ENCODE measurements around the gene ABCA1. TPM values are rescaled to one million over a fixed set of nuclear protein-coding genes. Genes with fewer than 3 reads are reported as not detected.
"Not testable (repeated sequence)": the region's sequence is repeated elsewhere in the genome, so short reads cannot be mapped to it uniquely, and the experiment has no call there.

Gene ABCA1
- total RNA-seq, 2 donors from 2014 or later, result 7.9 to 19.2 TPM

- H3K4me1 ChIP-seq, result no peaks in the 10 kb centered on the region
- TF ChIP-seq CTCF (IDR thresholded peaks at IDR 0.05), result no peak
- DNase-seq (ENCODE audit: low spot score), result no peak
- no peak overlapping the region for H3K4me3 ChIP-seq
- no peaks in the 10 kb centered on the region for H3K27me3 ChIP-seq
- no peak overlapping the region for H3K27ac ChIP-seq
- H3K36me3 ChIP-seq, result no peaks in the 10 kb centered on the region
- H3K9me3 ChIP-seq, result no peaks in the 10 kb centered on the region
Observed at GRCh38 chr9:104963076-104963475, 35.1 kb upstream of the ABCA1 start.

GRCh38 chr9:104961701-104962359 lies 33.9 kb upstream of the ABCA1 start:
- DNase-seq (ENCODE audit: low spot score), result no peak
- Histone ChIP-seq H3K27me3 (no peaks in the 10 kb centered on the region), H3K36me3 (no peaks in the 10 kb centered on the region), H3K4me1 (no peaks in the 10 kb centered on the region), H3K9me3 (no peaks in the 10 kb centered on the region), H3K4me3 (no peak overlapping the region), H3K27ac (no peak overlapping the region)
- no peak for TF ChIP-seq CTCF (IDR thresholded peaks at IDR 0.05)

- TF ChIP-seq CTCF (IDR thresholded peaks at IDR 0.05), result no peak
- H3K4me3 ChIP-seq, result no peak overlapping the region
- no peak overlapping the region for H3K27ac ChIP-seq
- no peaks in the 10 kb centered on the region for H3K4me1 ChIP-seq
- H3K27me3 ChIP-seq, result no peaks in the 10 kb centered on the region
- DNase-seq (ENCODE audit: low spot score), result no peak
- H3K9me3 ChIP-seq, result no peaks in the 10 kb centered on the region
- no peaks in the 10 kb centered on the region for H3K36me3 ChIP-seq
Observed at GRCh38 chr9:104961238-104961637, 33.3 kb upstream of the ABCA1 start.

GRCh38 chr9:104960662-104961061 lies 32.7 kb upstream of the ABCA1 start:
- Histone ChIP-seq H3K4me1 (no peaks in the 10 kb centered on the region), H3K36me3 (no peaks in the 10 kb centered on the region), H3K4me3 (no peak overlapping the region), H3K27me3 (no peaks in the 10 kb centered on the region), H3K27ac (no peak overlapping the region), H3K9me3 (no peaks in the 10 kb centered on the region)
- no peak for DNase-seq (ENCODE audit: low spot score)
- TF ChIP-seq CTCF (IDR thresholded peaks at IDR 0.05), result no peak

GRCh38 chr9:104958751-104959150 lies 30.8 kb upstream of the ABCA1 start:
- Histone ChIP-seq H3K4me1 (no peaks in the 10 kb centered on the region), H3K9me3 (no peaks in the 10 kb centered on the region), H3K4me3 (no peak overlapping the region), H3K27ac (no peak overlapping the region), H3K27me3 (no peaks in the 10 kb centered on the region), H3K36me3 (no peaks in the 10 kb centered on the region)
- no peak for DNase-seq (ENCODE audit: low spot score)
- no peak for TF ChIP-seq CTCF (IDR thresholded peaks at IDR 0.05)

GRCh38 chr9:104958006-104958405 lies 30.1 kb upstream of the ABCA1 start:
- not testable (repeated sequence) for H3K36me3 ChIP-seq; H3K4me1 ChIP-seq; H3K9me3 ChIP-seq; DNase-seq (ENCODE audit: low spot score); H3K4me3 ChIP-seq; H3K27me3 ChIP-seq; H3K27ac ChIP-seq
